NCI-H1092 treated with DMSO at 0.1 percent for 48 hours (cell line): Measurements from ENCODE around the gene CUBN.

Experiments used
- DNase-seq: peaks from one replicate; lab custom pipeline; 2025; lab: John Stamatoyannopoulos, UW

Gene CUBN

GRCh38 chr10:16870331-16870730, 259.3 kb downstream of the CUBN start:
- no peak for DNase-seq

GRCh38 chr10:16867990-16868389, 261.6 kb downstream of the CUBN start:
- DNase-seq = no peak

- DNase-seq = no peak
Observed at GRCh38 chr10:16867556-16867955, 262.1 kb downstream of the CUBN start.

- no peak for DNase-seq
Observed at GRCh38 chr10:16866541-16867275, 262.9 kb downstream of the CUBN start.

GRCh38 chr10:16865766-16866165, 263.8 kb downstream of the CUBN start:
- DNase-seq = no peak

GRCh38 chr10:16863766-16864165, 265.8 kb downstream of the CUBN start:
- no peak for DNase-seq

GRCh38 chr10:16857419-16857818, 272.2 kb downstream of the CUBN start:
- no peak for DNase-seq

GRCh38 chr10:16856567-16856966, 273.0 kb downstream of the CUBN start:
- no peak for DNase-seq

- no peak for DNase-seq
Observed at GRCh38 chr10:16856092-16856491, 273.5 kb downstream of the CUBN start.

GRCh38 chr10:16854623-16855022, 275.0 kb downstream of the CUBN start:
- DNase-seq = no peak

- no peak for DNase-seq
Observed at GRCh38 chr10:16853809-16854208, 275.8 kb downstream of the CUBN start.

GRCh38 chr10:16853201-16853600, 276.4 kb downstream of the CUBN start:
- peak; percentile 18 for DNase-seq

GRCh38 chr10:16852624-16853023, 277.0 kb downstream of the CUBN start:
- DNase-seq = no peak

- no peak for DNase-seq
Observed at GRCh38 chr10:16848562-16849154, 281.0 kb downstream of the CUBN start.

GRCh38 chr10:16847644-16848043, 282.0 kb downstream of the CUBN start:
- DNase-seq = no peak

- DNase-seq = no peak
Observed at GRCh38 chr10:16845248-16845647, 284.4 kb downstream of the CUBN start.

GRCh38 chr10:16843252-16843870, 286.2 kb downstream of the CUBN start:
- DNase-seq = peak; percentile 42

GRCh38 chr10:16835228-16835627, 294.4 kb downstream of the CUBN start:
- DNase-seq = no peak

GRCh38 chr10:16832351-16833080, 297.1 kb downstream of the CUBN start:
- DNase-seq = no peak

- no peak for DNase-seq
Observed at GRCh38 chr10:16828701-16829175, 300.9 kb downstream of the CUBN start.

GRCh38 chr10:16828114-16828568, 301.5 kb downstream of the CUBN start:
- DNase-seq = peak; percentile 62

- DNase-seq = peak; percentile 11
Observed at GRCh38 chr10:16827474-16827873, 302.1 kb downstream of the CUBN start.
